KOPT-K1 (cell line): ENCODE measurements around the gene BICRA.
A peak's percentile ranks its signal among the peaks of the same experiment; 100 is the strongest.
"Not testable (repeated sequence)": the region's sequence is repeated elsewhere in the genome, so short reads cannot be mapped to it uniquely, and the experiment has no call there.

ENCODE experiments used
- H3K27ac ChIP-seq: fragments of 200-600 bp; sonication (generic); 2 replicates; pipeline ENCODE4 v1.5.1; 2016; ENCODE audit warnings: antibody characterized with exemption, mild to moderate bottlenecking, low read depth, low read length; ENCODE audit not compliant: poor library complexity, severe bottlenecking
- H3K36me3 ChIP-seq: fragments of 200-600 bp; sonication (generic); 2 replicates; pipeline ENCODE4 v1.5.1; 2017; ENCODE audit warnings: antibody characterized with exemption, mild to moderate bottlenecking, low read length, moderate library complexity; ENCODE audit not compliant: insufficient read depth
- H3K9me3 ChIP-seq: fragments of 200-600 bp; sonication (generic); 2 replicates; pipeline ENCODE4 v1.5.1; 2017; ENCODE audit warnings: antibody characterized with exemption, low read length, mild to moderate bottlenecking; ENCODE audit not compliant: insufficient read depth, poor library complexity, severe bottlenecking

The BICRA gene

GRCh38 chr19:47595944-47596343 lies 13.0 kb upstream of the BICRA start:
- Histone ChIP-seq H3K27ac (no peak overlapping the region), H3K36me3 (no peaks in the 10 kb centered on the region), H3K9me3 (no peaks in the 10 kb centered on the region)

- no peaks in the 10 kb centered on the region for H3K9me3 ChIP-seq
- no peak overlapping the region for H3K27ac ChIP-seq
- H3K36me3 ChIP-seq: no peaks in the 10 kb centered on the region
These were observed 10.3 kb upstream of the BICRA start for GRCh38 chr19:47598407-47599349.

- H3K9me3 ChIP-seq, H3K36me3 ChIP-seq: not testable (repeated sequence)
- H3K27ac ChIP-seq: peak overlapping the region; percentile 79
These were observed 9.2 kb upstream of the BICRA start for GRCh38 chr19:47599671-47600245.

- H3K27ac ChIP-seq: peak overlapping the region; percentile 79
- H3K9me3 ChIP-seq: no peaks in the 10 kb centered on the region
- H3K36me3 ChIP-seq: no peaks in the 10 kb centered on the region
These were observed 8.4 kb upstream of the BICRA start for GRCh38 chr19:47600246-47601179.

- Histone ChIP-seq H3K27ac (no peak overlapping the region), H3K36me3 (no peaks in the 10 kb centered on the region), H3K9me3 (no peaks in the 10 kb centered on the region)
These were observed 7.6 kb upstream of the BICRA start for GRCh38 chr19:47601180-47601904.

- no peaks in the 10 kb centered on the region for H3K36me3 ChIP-seq
- H3K9me3 ChIP-seq: no peaks in the 10 kb centered on the region
- H3K27ac ChIP-seq: no peak overlapping the region
These were observed 5.0 kb upstream of the BICRA start for GRCh38 chr19:47603706-47604565.

GRCh38 chr19:47607564-47608073 lies 1.3 kb upstream of the BICRA start:
- Histone ChIP-seq H3K9me3 (no peaks in the 10 kb centered on the region), H3K36me3 (no peaks in the 10 kb centered on the region), H3K27ac (peak overlapping the region; percentile 81)

- no peaks in the 10 kb centered on the region for H3K9me3 ChIP-seq
- H3K36me3 ChIP-seq: no peaks in the 10 kb centered on the region
- H3K27ac ChIP-seq: peak overlapping the region; percentile 81
These were observed 638 bp upstream of the BICRA start for GRCh38 chr19:47608074-47608918.

GRCh38 chr19:47609906-47610894 lies 1.3 kb downstream of the BICRA start:
- Histone ChIP-seq H3K9me3 (no peaks in the 10 kb centered on the region), H3K36me3 (no peaks in the 10 kb centered on the region), H3K27ac (peak overlapping the region; percentile 81)

- no peaks in the 10 kb centered on the region for H3K9me3 ChIP-seq
- no peaks in the 10 kb centered on the region for H3K36me3 ChIP-seq
- no peak overlapping the region for H3K27ac ChIP-seq
These were observed 2.0 kb downstream of the BICRA start for GRCh38 chr19:47610902-47611301.

GRCh38 chr19:47613165-47614020 lies 4.5 kb downstream of the BICRA start:
- no peak overlapping the region for H3K27ac ChIP-seq
- H3K36me3 ChIP-seq: no peaks in the 10 kb centered on the region
- H3K9me3 ChIP-seq: no peaks in the 10 kb centered on the region
